HG02938 (cell line): ENCODE results near the gene CACNA1C.

Experiments
- ATAC-seq: cut with Tn5 transposase; IDR thresholded peaks from one replicate; pipeline ENCODE4 v1.9.1; 2021; ENCODE audit warnings: mild to moderate bottlenecking, moderate library complexity; ENCODE audit not compliant: unreplicated experiment

Gene CACNA1C

DNA sequence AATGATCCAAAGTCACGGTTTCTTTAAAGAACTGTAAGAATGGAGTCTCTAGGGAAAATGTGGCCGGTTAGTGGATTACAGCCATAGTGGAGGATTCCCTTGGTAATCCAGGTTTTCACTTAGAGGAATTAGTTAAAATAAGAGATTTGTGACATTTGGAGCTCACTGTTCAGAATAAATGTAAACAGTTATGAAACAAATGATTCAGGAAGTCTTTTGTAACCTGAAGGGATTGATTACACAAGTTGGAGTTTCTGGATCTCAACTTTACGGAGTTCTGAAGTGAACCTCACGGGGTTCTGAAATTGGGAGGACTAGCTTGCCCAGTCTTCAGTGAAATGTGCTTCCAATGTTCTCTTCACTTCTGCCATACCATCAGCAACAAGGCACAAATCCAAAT, 507.6 kb downstream of the CACNA1C start:
- ATAC-seq = no peak

DNA sequence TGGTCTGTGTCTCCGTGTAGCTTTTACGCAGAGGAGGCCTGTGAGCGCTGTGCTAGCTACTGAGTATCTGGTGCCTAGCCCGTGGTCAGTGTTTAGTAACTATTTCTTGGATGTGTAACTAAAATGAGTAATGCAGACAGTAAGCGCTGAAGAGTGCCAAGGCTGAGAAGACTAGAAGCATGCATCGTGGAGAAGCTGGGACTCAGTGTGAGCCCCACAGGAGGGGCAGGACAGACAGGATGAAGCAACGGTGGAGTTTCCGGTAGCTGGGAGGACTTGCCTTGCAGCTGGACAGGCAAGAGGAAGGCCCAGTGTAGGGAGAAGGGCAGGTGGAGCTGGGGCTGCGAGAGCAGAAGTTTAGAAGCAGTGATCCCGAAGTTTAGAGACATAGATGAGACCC, 508.6 kb downstream of the CACNA1C start:
- no peak for ATAC-seq

GRCh38 chr12:2562400-2562799, 509.6 kb downstream of the CACNA1C start:
- ATAC-seq = no peak

GRCh38 chr12:2563709-2564108, 510.9 kb downstream of the CACNA1C start:
- ATAC-seq = no peak

- no peak for ATAC-seq
Measured at GRCh38 chr12:2566161-2566560, 513.4 kb downstream of the CACNA1C start.

GRCh38 chr12:2567711-2568110, 514.9 kb downstream of the CACNA1C start:
- no peak for ATAC-seq

GRCh38 chr12:2570562-2570961, 517.8 kb downstream of the CACNA1C start:
- ATAC-seq = no peak

DNA sequence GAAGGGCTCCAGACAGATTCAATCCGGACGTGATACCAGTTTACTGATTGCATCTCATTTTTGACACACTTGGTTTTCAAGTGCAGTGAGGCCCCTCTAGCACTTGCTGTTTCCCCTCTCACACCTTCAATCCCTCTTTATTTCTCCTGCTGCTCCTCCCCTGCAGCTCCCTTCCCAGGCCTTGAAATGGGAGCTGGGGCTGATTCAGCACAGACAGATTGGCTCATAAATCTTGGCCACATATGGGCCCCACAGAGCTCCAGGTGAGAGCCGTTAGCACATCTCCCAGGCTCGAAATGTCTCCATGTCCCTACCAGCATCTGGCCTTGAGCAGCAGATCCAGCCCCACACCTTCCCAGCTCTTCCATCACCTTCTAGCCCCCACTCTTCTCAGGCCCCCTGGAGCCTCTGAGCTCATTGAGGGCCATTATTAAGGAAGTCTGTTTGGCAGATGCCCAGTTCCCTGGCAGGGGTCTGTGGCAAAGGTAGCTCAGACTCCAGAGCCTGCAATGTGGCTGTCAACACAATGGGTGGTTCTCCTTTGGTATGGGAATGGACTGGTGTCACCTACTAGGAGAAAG, 521.7 kb downstream of the CACNA1C start:
- ATAC-seq = no peak

GRCh38 chr12:2575245-2575644, 522.5 kb downstream of the CACNA1C start:
- ATAC-seq = no peak

GRCh38 chr12:2578211-2578610, 525.4 kb downstream of the CACNA1C start:
- no peak for ATAC-seq

DNA sequence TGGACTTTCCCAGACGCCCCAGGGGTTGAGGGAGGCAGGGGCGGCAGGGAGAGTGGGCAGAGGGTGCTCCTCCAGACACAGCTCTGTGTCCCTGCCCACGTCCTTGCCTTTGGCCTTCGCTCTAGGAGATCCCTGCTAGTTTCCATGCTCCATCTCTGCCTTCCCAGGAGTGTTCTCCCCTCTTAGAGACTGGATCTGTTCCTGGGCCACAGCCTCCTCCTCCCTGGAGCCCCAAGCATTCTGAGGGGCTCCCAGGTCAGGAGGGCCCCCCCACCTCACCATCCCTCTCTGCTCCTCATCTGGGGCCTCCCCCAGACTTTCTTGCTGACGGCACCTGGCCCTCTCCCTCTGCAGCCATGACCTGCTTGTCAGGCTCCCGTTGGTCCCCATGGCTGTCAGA, 526.0 kb downstream of the CACNA1C start:
- no peak for ATAC-seq

- no peak for ATAC-seq
Measured at GRCh38 chr12:2580821-2581220, 528.0 kb downstream of the CACNA1C start.

- no peak for ATAC-seq
Measured at GRCh38 chr12:2581293-2582045, 528.7 kb downstream of the CACNA1C start.

GRCh38 chr12:2582631-2583030, 529.8 kb downstream of the CACNA1C start:
- ATAC-seq = no peak

DNA sequence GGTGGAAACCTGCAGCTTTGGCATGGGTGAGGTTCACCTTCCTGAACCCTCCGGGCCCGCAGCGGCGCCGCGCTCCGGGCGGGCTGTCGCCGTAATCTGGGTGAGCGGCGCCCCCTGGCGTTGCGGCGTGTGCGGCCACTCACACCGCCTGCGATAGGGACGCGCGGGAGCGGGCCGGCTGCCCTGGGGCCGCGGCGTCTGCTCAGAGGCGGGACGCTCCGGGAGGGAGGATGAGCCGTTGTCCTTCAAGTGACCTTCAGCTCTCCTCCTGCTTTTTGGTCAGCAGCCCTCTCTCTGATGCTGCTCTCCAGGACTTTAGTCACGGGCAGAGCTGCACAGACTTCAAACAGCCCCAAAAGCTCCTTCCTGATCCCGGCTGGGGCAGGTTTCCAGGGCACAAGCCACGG, 530.3 kb downstream of the CACNA1C start:
- no peak for ATAC-seq

GRCh38 chr12:2583642-2584401, 531.0 kb downstream of the CACNA1C start:
- ATAC-seq = no peak

DNA sequence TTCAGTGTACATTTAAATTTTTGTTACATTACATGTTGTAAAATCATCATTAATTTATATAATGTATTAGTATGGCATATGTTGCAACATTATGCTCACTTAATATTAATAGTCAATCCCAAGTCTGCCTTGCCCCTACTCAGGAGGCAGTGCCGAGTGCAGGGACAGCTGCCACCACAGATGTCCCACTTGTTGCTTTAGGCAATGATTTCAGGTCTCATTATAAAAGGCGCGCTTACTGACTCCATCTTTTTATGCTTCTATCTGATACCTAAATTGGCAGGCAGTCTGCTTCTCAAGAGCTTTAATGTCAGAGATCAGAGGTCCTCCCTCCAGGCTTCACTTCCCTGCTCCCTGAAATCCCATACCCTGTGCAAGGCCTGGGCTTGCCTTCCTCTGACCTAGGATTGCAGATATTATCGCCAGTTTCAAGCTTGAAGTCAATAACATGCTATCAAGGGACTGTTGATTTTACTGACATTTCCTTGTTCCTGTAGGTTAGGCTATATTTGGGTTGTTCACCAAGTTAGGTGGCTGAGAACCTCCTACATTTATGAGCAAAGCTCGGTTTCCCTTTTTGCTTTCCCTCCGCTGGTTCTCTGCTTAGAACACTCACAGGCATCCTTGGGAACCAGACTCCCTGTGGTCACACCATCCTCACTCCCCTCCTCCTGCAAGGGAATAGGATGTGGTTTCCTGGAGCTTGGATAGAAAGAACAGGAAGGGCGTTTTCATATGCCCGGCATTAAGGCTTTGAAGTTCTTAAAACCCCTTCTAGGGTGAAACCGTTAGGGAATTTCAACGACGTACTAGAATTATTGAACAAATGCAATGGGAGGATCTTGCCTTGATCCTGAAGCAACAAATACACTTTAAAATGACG, 533.6 kb downstream of the CACNA1C start:
- no peak for ATAC-seq

DNA sequence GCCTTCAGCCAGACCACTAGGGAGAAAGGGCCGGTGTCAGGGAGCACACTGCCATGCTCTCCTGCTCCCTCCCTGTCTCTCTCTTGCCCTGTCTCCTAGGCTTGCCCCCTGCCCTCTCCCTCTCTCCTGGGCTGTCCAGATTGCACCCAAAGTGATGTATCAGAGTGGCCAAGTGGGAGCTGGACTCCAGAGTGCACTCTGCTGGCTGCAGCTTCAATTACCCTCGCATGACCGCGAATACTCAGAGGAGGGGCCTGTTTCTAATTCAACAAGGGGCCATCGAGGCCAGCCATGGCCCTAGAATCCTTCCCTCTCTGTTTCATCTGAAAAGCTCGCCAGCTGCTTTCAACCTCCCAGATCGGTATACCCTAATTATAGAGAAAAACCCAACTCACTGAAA, 535.6 kb downstream of the CACNA1C start:
- no peak for ATAC-seq

GRCh38 chr12:2589381-2589780, 536.6 kb downstream of the CACNA1C start:
- ATAC-seq = no peak

GRCh38 chr12:2593045-2593444, 540.3 kb downstream of the CACNA1C start:
- ATAC-seq = no peak

GRCh38 chr12:2596441-2596840, 543.7 kb downstream of the CACNA1C start:
- no peak for ATAC-seq
